Lower leg skin (tissue), 4 donors: ENCODE data around the gene C1orf35. TPM values are rescaled to one million over a fixed set of nuclear protein-coding genes. Genes with fewer than 3 reads are reported as not detected.

Experiments
- DNase-seq, 2 donors: peaks; one replicate each; pipeline ENCODE4 v3.0.0-alpha.2; 2019; ENCODE audit warnings: low spot score in 2 of 2
- H3K4me3 ChIP-seq: fragments of 200-600 bp; sonication (generic); 2 replicates; pipeline ENCODE4 v1.5.1; 2017; ENCODE audit warnings: mild to moderate bottlenecking, low read depth; ENCODE audit not compliant: poor library complexity, severe bottlenecking
- CTCF ChIP-seq, 3 donors: fragments of 450-650 bp; IDR thresholded peaks; one replicate each; pipeline ENCODE4 v1.5.1; 2016; ENCODE audit warnings: antibody characterized with exemption in 3 of 3, mild to moderate bottlenecking in 3 of 3, moderate library complexity in 2 of 3
- POLR2A ChIP-seq, 2 donors: fragments of 450-650 bp; IDR thresholded peaks; one replicate each; pipeline ENCODE4 v1.6.1; 2016 to 2017; ENCODE audit warnings: antibody characterized with exemption in 2 of 2, mild to moderate bottlenecking in 1 of 2, moderate library complexity in 1 of 2
- WGBS, 2 donors: methylation state at CpG; one replicate each; pipeline ENCODE4 v1.1.5; 2018; 5-methylcytosine and 5-hydroxymethylcytosine counted together
- intact Hi-C: fragments of 100-400 bp; cut with DNase I; formaldehyde crosslinking; loops from one replicate; pipeline ENCODE4 v1.15.0; 2023; ENCODE audit warnings: low total_unique reads
- total RNA-seq, 4 donors: library from RNA; depleted of rRNA; stranded (reverse); fragments of >200 nt; gene quantifications; one replicate each; pipeline ENCODE4 v1.1.0, GENCODE V29; 2016

C1orf35 gene
- total RNA-seq, 4 donors from 2014 or later: 16.9 to 37.0 (median 31.3) TPM

GRCh38 chr1:228150120-228150460, 47.0 kb upstream of the C1orf35 start:
- no peak for TF ChIP-seq POLR2A (IDR thresholded peaks at IDR 0.05)
- TF ChIP-seq CTCF (IDR thresholded peaks at IDR 0.05): no peak
- 39 to 58% methylated on average over 4 to 7 of the region's 7 CpGs for WGBS, 2 donors
- H3K4me3 ChIP-seq: no peak overlapping the region
- peak in 1 of 2 donors; percentile 86 for DNase-seq
- intact Hi-C loops: no loop called here

GRCh38 chr1:228149406-228150119, 46.4 kb upstream of the C1orf35 start, which contains the start of gene GJC2:
Gene GJC2 (plus strand): TSS chr1:228149930. CDS start chr1:228157759, 7,829 bp downstream.
- TF ChIP-seq POLR2A (IDR thresholded peaks at IDR 0.05) (no peak), CTCF (IDR thresholded peaks at IDR 0.05) (no peak)
- peak in 1 of 2 donors; percentile 91 for DNase-seq
- intact Hi-C loops: no loop called here
- H3K4me3 ChIP-seq: no peak within 1 kb of the TSS
- 11 to 42% methylated on average over 12 to 17 of the region's 17 CpGs for WGBS, 2 donors

GRCh38 chr1:228148935-228149405, 45.8 kb upstream of the C1orf35 start:
- peak in 1 of 2 donors; percentile 83 for DNase-seq
- 25 to 60% methylated on average over 4 to 8 of the region's 8 CpGs for WGBS, 2 donors
- no peak overlapping the region for H3K4me3 ChIP-seq
- TF ChIP-seq POLR2A (IDR thresholded peaks at IDR 0.05): no peak
- TF ChIP-seq CTCF (IDR thresholded peaks at IDR 0.05): no peak
- intact Hi-C loops: no loop called here

GRCh38 chr1:228148196-228148861, 45.2 kb upstream of the C1orf35 start:
- peak in 1 of 2 donors; percentile 83 for DNase-seq
- WGBS, 2 donors: 22 to 55% methylated on average over 4 to 13 of the region's 18 CpGs
- no peak for TF ChIP-seq POLR2A (IDR thresholded peaks at IDR 0.05)
- TF ChIP-seq CTCF (IDR thresholded peaks at IDR 0.05): no peak
- intact Hi-C loops: no loop called here
- no peak overlapping the region for H3K4me3 ChIP-seq

GRCh38 chr1:228147768-228148167, 44.6 kb upstream of the C1orf35 start:
- no peak overlapping the region for H3K4me3 ChIP-seq
- DNase-seq: no peak
- intact Hi-C loops: no loop called here
- WGBS, 2 donors: 81 to 88% methylated on average over 4 of the region's 4 CpGs
- TF ChIP-seq CTCF (IDR thresholded peaks at IDR 0.05): no peak
- no peak for TF ChIP-seq POLR2A (IDR thresholded peaks at IDR 0.05)
